ENCODE measurements around the gene TNIK. TPM values are rescaled to one million over a fixed set of nuclear protein-coding genes. Genes with fewer than 3 reads are reported as not detected.

TNIK gene
- total RNA-seq, 1 experiment from 2014 or later: 7.0 TPM

- no peak overlapping the region for H3K4me3 ChIP-seq (ENCODE audit: low read length)
- H3K27ac ChIP-seq (ENCODE audit: low read length): no peak overlapping the region
- H3K27me3 ChIP-seq (ENCODE audit: low read length): no peaks in the 10 kb centered on the region
- no peak overlapping the region for H3K4me2 ChIP-seq (ENCODE audit: low read length)
- H3K9me2 ChIP-seq (replicated peaks; ENCODE audit: low read length): no peaks in the 10 kb centered on the region
- ATAC-seq (no peak), DNase-seq (no peak)
- no peaks in the 10 kb centered on the region for H3K79me2 ChIP-seq (ENCODE audit: low read length)
- H2AFZ ChIP-seq (ENCODE audit: low read length): no peak overlapping the region
- intact Hi-C loops (cut with micrococcal nuclease): no loop called here
- H3F3A ChIP-seq (ENCODE audit: low read length, unreplicated experiment): no peaks in the 10 kb centered on the region
- H4K20me1 ChIP-seq (ENCODE audit: low read length): no peaks in the 10 kb centered on the region
- H3K9me3 ChIP-seq (ENCODE audit: low read length): no peaks in the 10 kb centered on the region; the same call in 1 of the 2 replicates
- TF ChIP-seq EZH2 (IDR thresholded peaks at IDR 0.05; ENCODE audit: low read length, unreplicated experiment) (no peak), EZH2phosphoT487 (IDR thresholded peaks at IDR 0.05; ENCODE audit: borderline replicate concordance, low read length) (no peak), CTCF (conservative IDR thresholded peaks at IDR 0.05; ENCODE audit: low read depth, low read length) (no peak)
- POLR2A ChIA-PET (ENCODE audit: unreplicated experiment): no interaction called here
- H3K36me3 ChIP-seq (ENCODE audit: low read depth, low read length): no peaks in the 10 kb centered on the region
- no peak overlapping the region for H3K9ac ChIP-seq (ENCODE audit: low read length)
- BruUV-seq (replicated peaks): no TSS peak
- CTCF ChIA-PET: no interaction called here
- H3K4me1 ChIP-seq (ENCODE audit: insufficient read depth, low read length): peaks cover 3% of the 10 kb centered on the region; the same call in 1 of the 2 replicates
Observed at GRCh38 chr3:171387062-171387461, 73.1 kb downstream of the TNIK start.

GRCh38 chr3:171385086-171385485 lies 75.1 kb downstream of the TNIK start:
- Histone ChIP-seq H3K4me2 (ENCODE audit: low read length) (no peak overlapping the region), H3K27ac (ENCODE audit: low read length) (no peak overlapping the region), H3K36me3 (ENCODE audit: low read depth, low read length) (no peaks in the 10 kb centered on the region), H3K4me1 (ENCODE audit: insufficient read depth, low read length) (peaks cover 3% of the 10 kb centered on the region; the same call in 1 of the 2 replicates), H3K79me2 (ENCODE audit: low read length) (no peaks in the 10 kb centered on the region), H2AFZ (ENCODE audit: low read length) (no peak overlapping the region), H3K27me3 (ENCODE audit: low read length) (no peaks in the 10 kb centered on the region), H3K9ac (ENCODE audit: low read length) (no peak overlapping the region), H3K9me2 (replicated peaks; ENCODE audit: low read length) (no peaks in the 10 kb centered on the region), H3K9me3 (ENCODE audit: low read length) (no peaks in the 10 kb centered on the region), H3K4me3 (ENCODE audit: low read length) (no peak overlapping the region), H4K20me1 (ENCODE audit: low read length) (no peaks in the 10 kb centered on the region), H3F3A (ENCODE audit: low read length, unreplicated experiment) (no peaks in the 10 kb centered on the region)
- intact Hi-C loops (cut with micrococcal nuclease): no loop called here
- DNase-seq (no peak), ATAC-seq (no peak)
- no TSS peak for BruUV-seq (replicated peaks)
- TF ChIP-seq EZH2 (IDR thresholded peaks at IDR 0.05; ENCODE audit: low read length, unreplicated experiment) (no peak), EZH2phosphoT487 (IDR thresholded peaks at IDR 0.05; ENCODE audit: borderline replicate concordance, low read length) (no peak), CTCF (conservative IDR thresholded peaks at IDR 0.05; ENCODE audit: low read depth, low read length) (no peak)
- ChIA-PET CTCF (no interaction called here), POLR2A (ENCODE audit: unreplicated experiment) (no interaction called here)

GRCh38 chr3:171384101-171384891 lies 75.9 kb downstream of the TNIK start:
- H3K4me3 ChIP-seq (ENCODE audit: low read length): no peak overlapping the region
- ATAC-seq (peak; percentile 48), DNase-seq (peak; percentile 11)
- TF ChIP-seq EZH2phosphoT487 (IDR thresholded peaks at IDR 0.05; ENCODE audit: borderline replicate concordance, low read length): no peak
- TF ChIP-seq EZH2 (IDR thresholded peaks at IDR 0.05; ENCODE audit: low read length, unreplicated experiment): no peak
- no peak overlapping the region for H2AFZ ChIP-seq (ENCODE audit: low read length)
- H3K9ac ChIP-seq (ENCODE audit: low read length): no peak overlapping the region
- H3K4me2 ChIP-seq (ENCODE audit: low read length): no peak overlapping the region
- no peaks in the 10 kb centered on the region for H3K79me2 ChIP-seq (ENCODE audit: low read length)
- ChIA-PET POLR2A (ENCODE audit: unreplicated experiment) (no interaction called here), CTCF (no interaction called here)
- intact Hi-C loops (cut with micrococcal nuclease): no loop called here
- H3K4me1 ChIP-seq (ENCODE audit: insufficient read depth, low read length): peaks cover 6% of the 10 kb centered on the region; the same call in 1 of the 2 replicates
- H3K9me2 ChIP-seq (replicated peaks; ENCODE audit: low read length): no peaks in the 10 kb centered on the region
- H3K9me3 ChIP-seq (ENCODE audit: low read length): no peaks in the 10 kb centered on the region
- H3K36me3 ChIP-seq (ENCODE audit: low read depth, low read length): no peaks in the 10 kb centered on the region
- no peak overlapping the region for H3K27ac ChIP-seq (ENCODE audit: low read length)
- no peaks in the 10 kb centered on the region for H4K20me1 ChIP-seq (ENCODE audit: low read length)
- no TSS peak for BruUV-seq (replicated peaks)
- H3F3A ChIP-seq (ENCODE audit: low read length, unreplicated experiment): no peaks in the 10 kb centered on the region
- H3K27me3 ChIP-seq (ENCODE audit: low read length): no peaks in the 10 kb centered on the region
